GM12878 (cell line): ENCODE results near the gene TMEM259. TPM values are rescaled to one million over a fixed set of nuclear protein-coding genes. Genes with fewer than 3 reads are reported as not detected.

Experiments used
- ATAC-seq: fragments of 200-7000 bp; cut with Tn5 transposase; 3 replicates; pipeline ENCODE4 v1.9.1; 2020; ENCODE audit warnings: mild to moderate bottlenecking, moderate library complexity
- BruUV-seq: library from RNA; stranded (reverse); fragments of 400-500 nt; replicated peaks from 2 replicates; lab custom pipeline; 2021; lab: Mats Ljungman, UMichigan
- CTCF ChIA-PET: fragments of 300-600 bp; sonication (Branson Sonifier 250); formaldehyde crosslinking; extraction: SDS; loops from one replicate; lab custom pipeline; 2021; ENCODE audit warnings: inconsistent platforms; lab: Yijun Ruan, JAX
- POLR2A ChIA-PET: fragments of 350-600 bp; formaldehyde crosslinking; extraction: SDS; loops from one replicate; lab custom pipeline; 2021; ENCODE audit warnings: inconsistent platforms; lab: Charles Lee
- RAD21 ChIA-PET: fragments of 300-600 bp; sonication (Branson Sonifier 250); formaldehyde crosslinking; loops from one replicate; lab custom pipeline; 2023; ENCODE audit warnings: antibody characterized with exemption; ENCODE audit not compliant: unreplicated experiment; lab: Charles Lee
- SMC1A ChIA-PET: fragments of 300-600 bp; sonication (Branson Sonifier 250); formaldehyde crosslinking; loops from one replicate; lab custom pipeline; 2023; ENCODE audit not compliant: unreplicated experiment, uncharacterized antibody; lab: Charles Lee
- DNase-seq: peaks from one replicate; pipeline ENCODE4 v3.0.0-alpha.2; 2011; ENCODE audit warnings: low read depth, low spot score
- FAIRE-seq: peaks from 3 replicates; lab custom pipeline; 2011; peaks lifted over from hg19 to GRCh38; lab: Jason Lieb, UNC
- H2AFZ ChIP-seq: 2 replicates; pipeline ENCODE4 v1.6.0; 2011; ENCODE audit warnings: low read depth, low read length, control low read depth; ENCODE audit not compliant: control insufficient read depth
- H3K27ac ChIP-seq: 2 replicates; pipeline ENCODE4 v1.5.1; 2011; ENCODE audit warnings: control low read depth; ENCODE audit not compliant: control insufficient read depth, insufficient read depth
- H3K27me3 ChIP-seq, 2 experiments: replicated peaks in 1 of 2; 2 replicates each; pipeline versions ENCODE4 v1.6.0 to v1.6.1; 2011; ENCODE audit warnings: low read length in 1 of 2; ENCODE audit not compliant: control insufficient read depth in 2 of 2, insufficient read depth in 2 of 2
- H3K36me3 ChIP-seq, 2 experiments: 2 replicates each; pipeline ENCODE4 v1.5.1; 2011; ENCODE audit warnings: low read length in 1 of 2; ENCODE audit not compliant: control insufficient read depth in 2 of 2, insufficient read depth in 2 of 2
- H3K4me1 ChIP-seq: 2 replicates; pipeline ENCODE4 v1.6.1; 2011; ENCODE audit warnings: mild to moderate bottlenecking, low read length, moderate library complexity, mixed read lengths; ENCODE audit not compliant: control insufficient read depth, insufficient read depth
- H3K4me2 ChIP-seq: 2 replicates; pipeline ENCODE4 v1.6.0; 2011; ENCODE audit warnings: control low read depth; ENCODE audit not compliant: control insufficient read depth, insufficient read depth
- H3K4me3 ChIP-seq: fragments of 200-600 bp; sonication (generic); 2 replicates; pipeline ENCODE4 v1.5.1; 2016
- H3K79me2 ChIP-seq: 2 replicates; pipeline ENCODE4 v1.6.0; 2011; ENCODE audit warnings: low read length; ENCODE audit not compliant: control insufficient read depth, insufficient read depth
- H3K9ac ChIP-seq: 2 replicates; pipeline ENCODE4 v1.8.0; 2011; ENCODE audit warnings: low read length, control low read depth, mixed read lengths; ENCODE audit not compliant: control insufficient read depth, insufficient read depth
- H3K9me3 ChIP-seq: replicated peaks from 3 replicates; pipeline ENCODE4 v1.5.1; 2011; ENCODE audit warnings: mild to moderate bottlenecking, low read length; ENCODE audit not compliant: control insufficient read depth, insufficient read depth
- H4K20me1 ChIP-seq: 2 replicates; pipeline ENCODE4 v1.6.0; 2011; ENCODE audit not compliant: control insufficient read depth, insufficient read depth
- EGR1 ChIP-seq, 2 experiments: IDR thresholded peaks; 1 replicate in 1 of 2; 2 replicates in 1 of 2; pipeline ENCODE4 v1.6.1; 2011 to 2012; ENCODE audit warnings: low read depth in 2 of 2, low read length in 2 of 2, borderline replicate concordance in 1 of 2, mild to moderate bottlenecking in 1 of 2, moderate library complexity in 1 of 2
- LARP7 ChIP-seq: fragments of 450-650 bp; IDR thresholded peaks from 2 replicates; pipeline ENCODE4 v1.6.1; 2017; ENCODE audit warnings: mild to moderate bottlenecking
- NR2F1 ChIP-seq: fragments of 450-650 bp; conservative IDR thresholded peaks from 2 replicates; pipeline ENCODE4 v1.6.1; 2017; ENCODE audit warnings: mild to moderate bottlenecking
- RAD51 ChIP-seq: fragments of 450-650 bp; IDR thresholded peaks from 2 replicates; pipeline ENCODE4 v1.6.1; 2016; ENCODE audit warnings: moderate library complexity, mild to moderate bottlenecking, inconsistent platforms
- WGBS: methylation state at CpG from one replicate; pipeline ENCODE4 v1.1.6; 2016; ENCODE audit warnings: low lambda C conversion rate; ENCODE audit not compliant: insufficient replicate concordance, insufficient coverage; ENCODE audit errors: missing lambda C conversion rate; 5-methylcytosine and 5-hydroxymethylcytosine counted together
- in situ Hi-C: fragments of 300-500 bp; cut with MboI; formaldehyde crosslinking; loops from 9 replicates; pipeline ENCODE4 v1.14.3; 2018; ENCODE audit warnings: mixed read lengths
- intact Hi-C: fragments of 100-400 bp; cut with micrococcal nuclease; formaldehyde crosslinking; loops from one replicate; pipeline ENCODE4 v1.14.2; 2022; ENCODE audit not compliant: unreplicated experiment
- polyA plus RNA-seq, 11 experiments: library from polyadenylated mRNA; depleted of rRNA in 4 of 11; unstranded in 6 of 11; stranded (reverse) in 5 of 11; fragments of >200 nt; fragmentation: Nextera tagmentation in 4 of 11; fragmentation: Illumina TruSeq in 1 of 11; extraction: Ambion mirVana in 4 of 11; extraction: Trizol in 1 of 11; gene quantifications; 1 replicate in 1 of 11; 2 replicates in 10 of 11; pipeline versions ENCODE4 v1.2.1 to v1.2.3, GENCODE V29; 2011 to 2016; ENCODE audit warnings: inconsistent platforms in 2 of 11, missing spikeins in 2 of 11, low read depth in 1 of 11
- small RNA-seq: library from RNA; depleted of rRNA; stranded (forward); fragments of <200 nt; gene quantifications from one replicate; pipeline ENCODE3, GENCODE V24; 2014
- total RNA-seq, 4 experiments: library from RNA; depleted of rRNA in 3 of 4; stranded (reverse); fragments of >200 nt in 3 of 4; fragmentation: Illumina TruSeq in 1 of 4; extraction: Trizol in 1 of 4; gene quantifications; 2 replicates each; pipeline versions ENCODE4 v1.2.1 to v1.2.3, GENCODE V29; 2013 to 2021

The TMEM259 gene
- total and polyA plus RNA-seq, 10 of the 15 experiments (the other 5 are each of a cell fraction or from before 2014, with no cell fraction given) = 0.43 to 184 (median 62.0) TPM

DNA sequence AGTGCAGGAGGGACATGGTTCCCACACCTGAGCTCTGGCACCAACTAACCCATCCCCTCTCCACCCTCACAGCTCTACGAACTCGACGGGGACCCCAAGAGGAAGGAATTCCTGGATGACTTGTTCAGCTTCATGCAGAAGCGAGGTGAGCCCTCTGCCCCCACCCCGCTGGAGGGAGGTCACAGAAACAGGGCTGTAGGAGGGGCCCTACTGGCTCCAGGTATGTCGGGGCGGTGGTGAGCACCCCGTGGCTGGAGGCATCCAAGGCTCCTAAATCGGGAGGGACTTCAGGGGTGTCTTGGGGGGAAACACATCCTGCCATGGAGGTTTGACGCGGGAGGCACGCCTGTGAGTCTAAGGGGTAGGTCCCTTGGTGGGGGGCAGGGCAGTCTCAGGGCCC is 60.9 kb downstream of the TMEM259 start:
- Histone ChIP-seq H3K27ac (no peak overlapping the region), H2AFZ (no peak overlapping the region), H3K27me3 (no peaks in the 10 kb centered on the region), H4K20me1 (peaks cover 3% of the 10 kb centered on the region; the same call in 1 of the 2 replicates), H3K4me2 (no peak overlapping the region), H3K9ac (no peak overlapping the region), H3K4me1 (peaks cover 7% of the 10 kb centered on the region; the same call in 1 of the 2 replicates), H3K9me3 (peaks cover under 1% of the 10 kb centered on the region; the same call in 1 of the 3 replicates), H3K79me2 (peaks cover 12% of the 10 kb centered on the region), H3K4me3 (no peak overlapping the region), H3K36me3 (peaks cover 13 to 49% of the 10 kb centered on the region in 2 experiments)
- FAIRE-seq = no peak
- intact Hi-C loops = no loop called here
- RAD21 ChIA-PET = no interaction called here
- CTCF ChIA-PET = interaction anchor here (0.8 kb wide), 1 partner anchor 9 kb away, joined by 3 read pairs; no protein-coding TSS in a partner anchor
- in situ Hi-C loops = no loop called here
- 75% methylated on average over 12 of the region's 12 CpGs for whole genome bisulfite sequencing
- BruUV-seq = no TSS peak
- POLR2A ChIA-PET = no interaction called here
- SMC1A ChIA-PET = no interaction called here
- no peak for TF ChIP-seq RAD51
- TF ChIP-seq NR2F1 = no peak
- TF ChIP-seq LARP7 = no peak
- no peak for TF ChIP-seq EGR1 (IDR thresholded peaks at IDR 0.05; ENCODE audit: borderline replicate concordance in 1 of 2, low read depth in 2 of 2, low read length in 2 of 2)
- DNase-seq = no peak
- ATAC-seq = no peak

Small RNA genes within 50 kb of the gene (small RNA-seq; reads per million reads assigned to genes)
- 3.5 reads per million, percentile 80 among the genes with 10 or more reads in this experiment for gene RNU6-2

Other genes with a start within 250 kb of the TMEM259 start
Only the 7 nearest of the 25 such genes appear.
- gene WDR18, start 36.8 kb downstream of the TMEM259 start, total RNA-seq (2014; rRNA removed) = 85.0 and 97.5 TPM in 2 replicates
- 13.6 and 16.5 TPM in 2 replicates for gene WDR18, start 36.8 kb downstream of the TMEM259 start, total RNA-seq (2014; rRNA removed; fragmentation: Illumina TruSeq; extraction: Trizol)
- 92.1 and 97.3 TPM in 2 replicates for gene WDR18, start 36.8 kb downstream of the TMEM259 start, total RNA-seq (2021)
- gene WDR18, start 36.8 kb downstream of the TMEM259 start, polyA plus RNA-seq (2011; rRNA removed) = 7.5 and 27.3 TPM in 2 replicates
- 4.5 and 8.8 TPM in 2 replicates for gene WDR18, start 36.8 kb downstream of the TMEM259 start, polyA plus RNA-seq (2014; fragmentation: Illumina TruSeq; extraction: Trizol)
- gene WDR18, start 36.8 kb downstream of the TMEM259 start, polyA plus RNA-seq (2014; fragmentation: Nextera tagmentation; extraction: Ambion mirVana) = 1 to 10 TPM; 3.0 to 3.3 TPM
- 106 and 131 TPM in 2 replicates for gene WDR18, start 36.8 kb downstream of the TMEM259 start, polyA plus RNA-seq (2014; rRNA removed)
- 100 to 1,000 TPM; 192 to 206 TPM for gene WDR18, start 36.8 kb downstream of the TMEM259 start, polyA plus RNA-seq (2016; fragmentation: Nextera tagmentation; extraction: Ambion mirVana)
- gene GRIN3B, start 20.7 kb downstream of the TMEM259 start, total RNA-seq (2014; rRNA removed) = not detected in 2 replicates
- not detected in 2 replicates for gene GRIN3B, start 20.7 kb downstream of the TMEM259 start, total RNA-seq (2014; rRNA removed; fragmentation: Illumina TruSeq; extraction: Trizol)
- 0.15 TPM in 1 of 2 replicates, not detected in the other for gene GRIN3B, start 20.7 kb downstream of the TMEM259 start, total RNA-seq (2021)
- not detected in 2 replicates for gene GRIN3B, start 20.7 kb downstream of the TMEM259 start, polyA plus RNA-seq (2011; rRNA removed)
- not detected in 2 replicates for gene GRIN3B, start 20.7 kb downstream of the TMEM259 start, polyA plus RNA-seq (2014; fragmentation: Illumina TruSeq; extraction: Trizol)
- not detected for gene GRIN3B, start 20.7 kb downstream of the TMEM259 start, polyA plus RNA-seq (2014; fragmentation: Nextera tagmentation; extraction: Ambion mirVana)
- gene GRIN3B, start 20.7 kb downstream of the TMEM259 start, polyA plus RNA-seq (2014; rRNA removed) = not detected in 2 replicates
- not detected for gene GRIN3B, start 20.7 kb downstream of the TMEM259 start, polyA plus RNA-seq (2016; fragmentation: Nextera tagmentation; extraction: Ambion mirVana)
- not detected in 2 replicates for gene RNU6-2, start 399 bp upstream of the TMEM259 start, total RNA-seq (2014; rRNA removed)
- not detected in 2 replicates for gene RNU6-2, start 399 bp upstream of the TMEM259 start, total RNA-seq (2014; rRNA removed; fragmentation: Illumina TruSeq; extraction: Trizol)
- not detected in 2 replicates for gene RNU6-2, start 399 bp upstream of the TMEM259 start, total RNA-seq (2021)
- not detected in 2 replicates for gene RNU6-2, start 399 bp upstream of the TMEM259 start, polyA plus RNA-seq (2011; rRNA removed)
- not detected in 2 replicates for gene RNU6-2, start 399 bp upstream of the TMEM259 start, polyA plus RNA-seq (2014; fragmentation: Illumina TruSeq; extraction: Trizol)
- not detected for gene RNU6-2, start 399 bp upstream of the TMEM259 start, polyA plus RNA-seq (2014; fragmentation: Nextera tagmentation; extraction: Ambion mirVana)
- gene RNU6-2, start 399 bp upstream of the TMEM259 start, polyA plus RNA-seq (2014; rRNA removed) = not detected in 2 replicates
- gene RNU6-2, start 399 bp upstream of the TMEM259 start, polyA plus RNA-seq (2016; fragmentation: Nextera tagmentation; extraction: Ambion mirVana) = not detected
- gene CNN2, start 5.5 kb upstream of the TMEM259 start, total RNA-seq (2014; rRNA removed) = 154 and 195 TPM in 2 replicates
- gene CNN2, start 5.5 kb upstream of the TMEM259 start, total RNA-seq (2014; rRNA removed; fragmentation: Illumina TruSeq; extraction: Trizol) = 95.8 and 115 TPM in 2 replicates
- 289 and 311 TPM in 2 replicates for gene CNN2, start 5.5 kb upstream of the TMEM259 start, total RNA-seq (2021)
- gene CNN2, start 5.5 kb upstream of the TMEM259 start, polyA plus RNA-seq (2011; rRNA removed) = 28.6 and 54.2 TPM in 2 replicates
- 60.1 and 168 TPM in 2 replicates for gene CNN2, start 5.5 kb upstream of the TMEM259 start, polyA plus RNA-seq (2014; fragmentation: Illumina TruSeq; extraction: Trizol)
- 10 to 100 TPM; 34.7 to 42.5 TPM for gene CNN2, start 5.5 kb upstream of the TMEM259 start, polyA plus RNA-seq (2014; fragmentation: Nextera tagmentation; extraction: Ambion mirVana)
- 177 and 213 TPM in 2 replicates for gene CNN2, start 5.5 kb upstream of the TMEM259 start, polyA plus RNA-seq (2014; rRNA removed)
- gene CNN2, start 5.5 kb upstream of the TMEM259 start, polyA plus RNA-seq (2016; fragmentation: Nextera tagmentation; extraction: Ambion mirVana) = 100 to 1,000 TPM; 269 to 273 TPM
- gene ABCA7, start 19.0 kb upstream of the TMEM259 start, total RNA-seq (2014; rRNA removed) = 14.9 and 18.1 TPM in 2 replicates
- 5.6 and 7.6 TPM in 2 replicates for gene ABCA7, start 19.0 kb upstream of the TMEM259 start, total RNA-seq (2014; rRNA removed; fragmentation: Illumina TruSeq; extraction: Trizol)
- 38.7 and 49.5 TPM in 2 replicates for gene ABCA7, start 19.0 kb upstream of the TMEM259 start, total RNA-seq (2021)
- gene ABCA7, start 19.0 kb upstream of the TMEM259 start, polyA plus RNA-seq (2011; rRNA removed) = 3.3 and 5.5 TPM in 2 replicates
- 4.6 and 11.4 TPM in 2 replicates for gene ABCA7, start 19.0 kb upstream of the TMEM259 start, polyA plus RNA-seq (2014; fragmentation: Illumina TruSeq; extraction: Trizol)
- 1 to 10 TPM; 1.0 to 2.9 TPM for gene ABCA7, start 19.0 kb upstream of the TMEM259 start, polyA plus RNA-seq (2014; fragmentation: Nextera tagmentation; extraction: Ambion mirVana)
- gene ABCA7, start 19.0 kb upstream of the TMEM259 start, polyA plus RNA-seq (2014; rRNA removed) = 26.9 and 36.5 TPM in 2 replicates
- 10 to 100 TPM; 22.0 to 22.1 TPM for gene ABCA7, start 19.0 kb upstream of the TMEM259 start, polyA plus RNA-seq (2016; fragmentation: Nextera tagmentation; extraction: Ambion mirVana)
- gene ARHGAP45, start 46.0 kb upstream of the TMEM259 start, total RNA-seq (2014; rRNA removed) = 116 and 146 TPM in 2 replicates
- 21.4 and 26.2 TPM in 2 replicates for gene ARHGAP45, start 46.0 kb upstream of the TMEM259 start, total RNA-seq (2014; rRNA removed; fragmentation: Illumina TruSeq; extraction: Trizol)
- 142 and 151 TPM in 2 replicates for gene ARHGAP45, start 46.0 kb upstream of the TMEM259 start, total RNA-seq (2021)
- 20.8 and 53.2 TPM in 2 replicates for gene ARHGAP45, start 46.0 kb upstream of the TMEM259 start, polyA plus RNA-seq (2011; rRNA removed)
- 1.4 and 9.8 TPM in 2 replicates for gene ARHGAP45, start 46.0 kb upstream of the TMEM259 start, polyA plus RNA-seq (2014; fragmentation: Illumina TruSeq; extraction: Trizol)
- gene ARHGAP45, start 46.0 kb upstream of the TMEM259 start, polyA plus RNA-seq (2014; fragmentation: Nextera tagmentation; extraction: Ambion mirVana) = 1 to 10 TPM; 1.4 to 7.8 TPM
- gene ARHGAP45, start 46.0 kb upstream of the TMEM259 start, polyA plus RNA-seq (2014; rRNA removed) = 96.0 and 125 TPM in 2 replicates
- gene ARHGAP45, start 46.0 kb upstream of the TMEM259 start, polyA plus RNA-seq (2016; fragmentation: Nextera tagmentation; extraction: Ambion mirVana) = 10 to 100 TPM; 66.6 to 82.6 TPM
- 194 and 207 TPM in 2 replicates for gene POLR2E, start 74.3 kb upstream of the TMEM259 start, total RNA-seq (2014; rRNA removed)
- 78.7 and 85.5 TPM in 2 replicates for gene POLR2E, start 74.3 kb upstream of the TMEM259 start, total RNA-seq (2014; rRNA removed; fragmentation: Illumina TruSeq; extraction: Trizol)
- gene POLR2E, start 74.3 kb upstream of the TMEM259 start, total RNA-seq (2021) = 243 and 250 TPM in 2 replicates
- gene POLR2E, start 74.3 kb upstream of the TMEM259 start, polyA plus RNA-seq (2011; rRNA removed) = 92.4 and 192 TPM in 2 replicates
- 10.0 and 142 TPM in 2 replicates for gene POLR2E, start 74.3 kb upstream of the TMEM259 start, polyA plus RNA-seq (2014; fragmentation: Illumina TruSeq; extraction: Trizol)
- 10 to 100 TPM in 1 of 2 experiments, 1 to 10 TPM in 1; 4.0 to 17.0 TPM for gene POLR2E, start 74.3 kb upstream of the TMEM259 start, polyA plus RNA-seq (2014; fragmentation: Nextera tagmentation; extraction: Ambion mirVana)
- gene POLR2E, start 74.3 kb upstream of the TMEM259 start, polyA plus RNA-seq (2014; rRNA removed) = 367 and 444 TPM in 2 replicates
- 100 to 1,000 TPM; 460 to 487 TPM for gene POLR2E, start 74.3 kb upstream of the TMEM259 start, polyA plus RNA-seq (2016; fragmentation: Nextera tagmentation; extraction: Ambion mirVana)